Islet of Langerhans (tissue), 1 donor: Measurements from ENCODE around the gene UGT3A1.
"Not testable (repeated sequence)": the region's sequence is repeated elsewhere in the genome, so short reads cannot be mapped to it uniquely, and the experiment has no call there.

Experiments
- FAIRE-seq: peaks from one replicate; lab custom pipeline; 2011; peaks lifted over from hg19 to GRCh38; lab: Jason Lieb, UNC

The UGT3A1 gene

DNA sequence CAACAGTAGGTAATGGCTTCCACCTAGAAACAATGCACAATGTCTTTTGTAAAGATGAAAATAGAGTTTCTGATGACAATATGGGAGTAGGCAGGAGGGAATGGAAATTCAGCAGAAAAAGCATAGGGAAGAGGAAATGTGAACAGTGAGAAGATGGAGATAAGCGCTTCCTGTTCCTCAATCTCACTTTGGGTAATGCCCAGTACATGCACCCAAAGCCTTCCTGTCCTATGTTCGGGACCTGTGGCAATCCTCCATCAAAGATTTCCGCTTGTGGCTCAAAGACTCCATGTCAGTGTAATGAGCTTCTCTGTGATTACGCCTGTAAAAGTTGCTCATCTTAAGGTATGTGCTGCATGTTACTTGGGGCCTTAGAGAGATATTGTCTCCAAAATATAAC is 2.7 kb downstream of the UGT3A1 start:
- no peak for FAIRE-seq

DNA sequence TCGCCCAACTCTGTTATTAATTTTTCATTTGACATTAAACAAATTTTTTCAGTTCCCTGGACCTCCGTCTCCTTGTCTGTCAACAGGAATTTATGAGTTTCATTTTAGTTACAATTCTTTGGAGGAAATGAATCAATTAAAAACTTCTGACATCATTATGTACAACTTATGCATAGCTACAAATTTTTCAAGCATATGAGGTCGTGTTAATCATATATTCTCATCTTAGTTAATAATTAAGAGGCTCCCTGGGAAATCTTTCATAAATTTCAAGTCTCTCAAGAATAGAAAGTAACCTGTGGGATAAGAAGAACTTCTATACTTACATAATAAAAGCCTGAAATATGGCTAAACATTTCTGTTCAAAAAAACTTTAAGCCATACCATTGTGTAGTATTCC is 3.4 kb downstream of the UGT3A1 start:
- FAIRE-seq = no peak

DNA sequence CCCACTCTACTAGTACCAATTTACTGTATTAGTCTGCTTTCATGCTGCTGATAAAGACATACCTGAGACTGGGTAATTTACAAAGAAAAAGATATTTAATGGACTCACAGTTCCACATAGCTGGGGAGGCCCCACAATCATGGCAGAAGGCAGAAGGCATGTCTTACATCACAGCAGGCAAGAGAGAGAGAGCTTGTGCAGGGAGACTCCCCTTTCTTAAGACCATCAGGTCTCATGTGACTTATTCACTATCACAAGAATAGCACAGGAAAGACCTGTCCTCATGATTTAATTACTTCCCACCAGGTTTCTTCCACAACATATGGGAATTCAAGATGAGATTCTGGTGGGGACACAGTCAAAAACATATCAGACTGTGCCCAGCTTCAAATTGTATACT is 11.5 kb downstream of the UGT3A1 start:
- FAIRE-seq = no peak

DNA sequence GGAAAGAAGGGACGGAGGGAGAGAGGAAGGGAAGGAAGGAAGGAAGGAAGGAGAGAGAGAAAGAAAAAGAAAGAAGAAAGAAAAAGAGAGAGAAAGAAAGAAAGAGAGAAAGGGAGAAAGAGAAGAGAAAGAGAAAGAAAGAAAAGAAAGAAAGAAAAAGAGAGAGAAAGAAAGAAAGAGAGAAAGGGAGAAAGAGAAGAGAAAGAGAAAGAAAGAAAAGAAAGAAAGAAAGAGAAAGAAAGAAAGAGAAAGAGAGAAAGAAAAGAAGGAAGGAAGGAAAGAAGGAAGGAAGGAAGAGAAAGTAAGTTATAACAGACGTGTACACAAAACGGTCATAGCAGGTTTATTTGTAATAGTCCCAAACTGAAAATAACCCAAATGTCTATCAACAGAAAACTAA is 14.3 kb downstream of the UGT3A1 start:
- FAIRE-seq = not testable (repeated sequence)

DNA sequence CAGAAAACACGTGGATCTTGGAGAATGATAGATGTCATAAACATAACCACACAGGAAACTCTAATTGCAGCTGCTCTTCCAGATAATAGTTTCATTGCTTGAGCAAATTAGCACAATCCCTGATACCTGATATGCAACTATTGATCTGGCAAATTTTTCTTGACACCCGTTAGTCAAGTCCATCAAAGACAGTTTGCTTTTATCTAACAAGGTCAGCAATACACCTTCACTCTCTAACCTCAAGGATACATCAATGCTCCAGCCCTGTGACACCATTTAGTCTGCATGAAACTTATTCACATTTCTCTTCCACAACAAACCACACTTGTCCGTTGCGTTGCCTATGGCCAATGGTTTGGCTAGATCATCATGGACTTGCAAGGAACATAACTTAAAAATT is 16.6 kb downstream of the UGT3A1 start:
- no peak for FAIRE-seq

DNA sequence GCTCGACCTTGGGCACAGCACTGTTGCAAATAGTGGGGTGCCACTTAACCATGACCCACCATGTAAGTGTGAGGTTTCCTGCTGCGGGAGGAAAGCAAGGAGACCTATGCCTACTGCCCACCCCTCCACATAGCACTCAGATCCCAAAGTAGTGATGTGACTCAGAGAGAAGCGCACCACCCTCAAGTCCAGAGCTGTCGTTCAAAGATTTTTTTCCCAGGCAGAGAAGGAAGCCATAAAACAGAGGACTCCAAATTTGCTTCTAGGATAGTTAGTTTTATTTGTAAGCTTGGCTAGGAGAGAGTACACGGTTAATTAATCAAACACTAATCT is 19.3 kb downstream of the UGT3A1 start:
- FAIRE-seq = no peak

DNA sequence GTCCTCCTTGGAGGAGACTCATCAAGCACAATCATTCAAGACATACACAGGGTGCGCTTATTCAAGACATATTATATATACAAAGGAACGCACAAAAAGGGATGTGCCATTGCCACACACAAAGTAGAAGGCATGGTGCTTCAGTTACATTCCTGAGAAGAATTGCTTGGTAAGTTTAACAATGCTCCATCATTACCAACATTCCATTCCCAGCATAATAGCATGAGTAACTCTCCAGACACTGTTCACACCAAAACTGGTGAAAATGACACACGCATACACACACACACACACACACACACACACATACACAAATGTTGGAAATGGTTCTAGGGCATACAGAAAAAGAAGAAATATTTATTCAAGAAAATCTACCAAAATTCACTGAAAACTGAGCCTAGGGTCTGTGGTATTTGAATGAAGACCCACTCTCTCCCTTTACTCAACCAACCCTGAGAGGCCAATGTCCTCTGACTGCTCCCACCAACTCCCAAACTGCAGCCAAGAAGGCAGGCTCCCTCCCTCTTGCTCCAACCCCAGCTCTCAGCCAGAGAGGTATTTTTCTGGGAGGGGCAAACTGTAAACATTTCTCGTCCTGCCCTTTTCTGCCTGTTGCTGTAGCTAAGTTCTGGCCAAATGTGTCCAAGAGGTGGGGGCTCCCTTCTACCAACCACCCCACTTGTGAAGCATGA is 19.9 kb downstream of the UGT3A1 start:
- no peak for FAIRE-seq

DNA sequence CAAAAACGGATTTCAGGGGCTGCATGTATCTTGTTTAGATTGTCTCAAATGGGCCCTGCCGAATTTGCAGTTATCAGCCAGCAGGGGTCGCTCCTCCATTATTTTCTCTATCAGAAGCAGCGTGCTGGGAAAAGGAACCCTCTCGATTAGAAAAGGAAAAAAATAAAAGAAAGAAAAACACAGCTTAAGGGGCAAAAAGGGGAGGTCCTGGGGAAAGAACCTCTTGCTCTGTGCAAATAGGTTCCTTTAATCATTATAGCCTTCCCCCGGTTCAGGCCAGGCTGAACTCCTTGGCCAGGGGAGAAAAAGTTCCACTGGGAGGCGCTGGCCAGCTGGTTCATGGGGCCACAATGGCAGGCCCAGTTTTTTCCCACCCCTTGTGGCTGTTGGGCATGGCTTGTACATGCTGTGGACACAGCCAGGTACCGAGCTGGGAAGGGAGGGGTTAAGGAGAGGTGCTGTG is 27.8 kb downstream of the UGT3A1 start:
- FAIRE-seq = no peak

DNA sequence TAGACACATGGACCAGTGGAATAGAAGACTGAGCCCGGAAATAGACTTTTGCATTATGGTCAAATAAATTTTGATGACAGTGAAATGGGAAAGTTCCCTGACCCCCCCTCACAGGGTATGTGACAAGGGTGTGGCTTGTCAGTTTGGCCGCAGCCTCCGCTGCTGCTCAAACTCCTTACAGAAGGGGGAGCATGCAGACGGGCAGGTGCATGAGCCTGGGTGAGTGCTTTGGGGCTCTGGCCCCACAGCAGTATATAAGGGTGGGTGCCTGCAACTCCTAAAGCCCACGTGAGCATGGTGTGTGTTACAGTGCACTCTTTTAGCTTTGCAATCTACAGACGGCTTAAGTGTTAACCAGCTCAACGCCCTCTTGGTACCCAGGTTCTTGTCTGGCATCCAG is 30.9 kb downstream of the UGT3A1 start:
- no peak for FAIRE-seq

DNA sequence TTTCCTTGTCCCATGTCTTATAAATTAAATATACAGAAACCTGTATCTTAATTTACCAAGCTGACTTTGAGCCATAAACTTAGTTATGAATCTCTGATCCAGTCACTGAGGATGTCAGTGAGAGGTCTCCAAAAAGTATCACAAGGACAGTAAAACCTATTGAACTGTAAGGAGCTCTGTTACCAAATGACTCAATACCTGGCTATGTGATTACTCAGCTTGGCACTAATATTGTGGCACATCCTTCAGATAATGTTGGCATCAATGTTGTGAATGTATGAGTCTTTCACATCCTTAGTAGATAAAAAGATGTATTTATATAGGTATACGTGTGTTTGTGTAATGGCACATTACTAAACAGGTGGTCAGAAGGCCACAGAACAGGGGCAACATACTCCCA is 34.8 kb downstream of the UGT3A1 start:
- FAIRE-seq = no peak

DNA sequence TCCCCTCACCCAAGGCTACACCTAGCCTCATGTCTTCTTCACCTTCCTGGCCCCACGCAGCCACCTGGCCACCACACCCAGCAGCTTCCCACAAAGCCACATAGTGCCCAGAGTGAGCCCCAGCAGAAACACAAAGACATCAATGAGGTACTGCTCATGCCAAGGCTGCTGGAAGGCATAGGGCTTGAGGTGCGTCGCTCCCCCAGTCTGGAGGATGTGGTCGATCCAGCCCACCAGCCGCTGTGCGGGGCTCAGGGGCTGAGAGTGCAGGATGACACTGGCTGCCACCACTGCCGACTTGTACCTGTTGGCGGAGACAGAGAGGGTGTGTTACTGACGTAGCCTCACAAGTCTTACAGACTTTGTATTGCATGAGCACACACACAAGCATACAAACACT is 37.0 kb downstream of the UGT3A1 start:
- FAIRE-seq = no peak

DNA sequence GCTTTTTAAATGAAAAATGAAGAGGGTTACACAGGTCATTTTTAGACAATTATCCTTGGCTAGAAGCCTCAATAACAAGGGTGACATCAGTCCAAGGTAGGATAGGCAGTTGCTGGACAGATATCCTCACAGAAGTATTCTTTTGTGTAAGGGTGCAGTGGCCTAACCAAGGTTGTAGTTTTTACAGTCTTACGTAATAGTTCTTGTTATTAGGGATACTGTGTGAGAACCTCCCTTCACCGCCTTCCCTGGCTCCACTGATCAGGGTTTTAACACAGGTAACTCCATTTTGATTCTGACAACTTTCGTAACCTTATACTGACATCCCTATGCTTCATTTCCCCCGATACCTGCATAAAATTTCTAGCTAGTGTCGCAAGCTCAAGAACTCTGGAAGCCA is 44.1 kb downstream of the UGT3A1 start:
- FAIRE-seq = no peak

DNA sequence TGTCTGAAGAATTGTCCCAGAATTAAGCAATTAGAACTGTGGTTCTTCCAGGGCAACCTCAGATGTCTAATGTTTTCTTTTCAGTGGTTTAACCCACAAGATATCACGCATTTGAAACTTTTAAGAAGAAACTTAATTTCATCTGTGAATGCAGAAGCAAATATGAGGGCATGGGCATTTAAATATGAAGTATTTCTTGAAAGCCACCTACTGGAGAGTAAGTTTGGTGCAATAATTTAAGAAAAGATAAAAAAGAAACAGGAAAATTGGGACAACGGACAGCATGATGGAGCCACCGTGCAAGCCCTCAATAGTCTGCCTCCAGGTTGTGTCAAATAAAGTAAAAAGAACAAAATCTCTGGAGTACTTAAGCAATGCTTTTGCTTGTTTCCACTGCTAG is 51.6 kb downstream of the UGT3A1 start:
- FAIRE-seq = no peak

DNA sequence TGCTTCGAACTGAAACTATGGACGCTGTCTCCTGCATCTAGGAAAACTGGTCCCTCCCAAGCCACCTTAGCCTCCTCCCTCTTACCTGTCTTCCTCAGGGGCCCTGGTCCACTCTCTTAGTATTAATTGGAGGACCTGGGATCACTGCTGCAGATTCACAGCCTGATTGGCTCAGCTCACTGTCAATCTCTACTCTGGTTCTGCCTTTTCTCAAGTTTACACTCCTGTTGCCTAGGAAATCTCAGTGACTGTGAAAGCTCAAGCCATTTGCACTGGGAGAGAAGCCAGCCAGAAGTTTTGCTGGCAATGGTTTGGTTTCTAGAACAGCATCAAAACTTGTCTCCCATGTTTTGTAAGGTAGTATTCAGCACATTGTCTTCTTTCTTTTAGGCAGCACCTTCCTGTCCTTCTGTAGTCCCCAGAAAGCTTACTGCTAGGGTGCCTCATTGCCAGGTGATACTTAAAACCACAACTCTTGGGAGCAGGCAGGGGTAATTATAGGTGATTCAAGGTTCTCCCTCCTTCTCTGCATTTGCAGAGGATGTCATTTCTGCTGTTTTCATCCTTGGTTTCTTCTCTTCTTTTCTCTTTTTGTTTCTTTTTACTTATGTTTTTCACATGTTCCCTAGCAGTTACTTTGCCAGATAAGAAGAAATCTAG is 52.5 kb downstream of the UGT3A1 start, which contains the start of gene CAPSL:
Gene CAPSL (minus strand): TSS at position 55 of the 660 bp plus-strand sequence. CDS start 17,502 bp downstream, outside the sequence.
- peak; percentile 97 for FAIRE-seq

DNA sequence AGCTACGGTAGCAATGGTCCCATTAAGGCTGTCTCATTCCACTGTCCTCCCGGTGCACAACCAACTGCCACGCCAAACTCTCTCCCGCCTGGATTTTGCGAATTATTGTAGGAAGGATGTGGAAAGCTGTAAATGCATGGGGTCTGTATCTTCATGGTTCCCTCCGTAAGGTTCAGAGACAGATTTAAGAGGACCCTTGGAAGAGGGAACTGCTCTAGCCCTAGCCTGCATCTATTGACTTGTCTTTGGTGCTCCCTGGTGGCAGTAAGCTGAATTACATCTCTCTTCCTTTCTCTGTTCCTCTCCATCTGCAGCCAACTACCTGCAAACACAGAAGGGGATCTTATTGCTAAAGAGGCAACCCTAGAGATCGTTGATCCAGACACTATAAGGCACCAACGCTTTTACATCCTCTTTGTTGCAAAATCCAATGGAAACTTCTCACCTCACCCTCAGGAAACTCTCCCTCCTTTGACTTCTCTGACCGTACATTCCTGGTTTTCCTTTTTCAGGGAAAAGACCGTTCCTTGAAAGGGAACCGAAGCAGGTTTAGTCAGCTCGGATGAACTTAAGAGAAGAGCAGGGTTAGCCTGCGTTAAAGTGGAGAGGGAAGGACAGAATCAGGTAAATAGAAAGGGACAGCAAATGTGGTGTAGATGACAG is 64.7 kb downstream of the UGT3A1 start:
- peak; percentile 82 for FAIRE-seq

DNA sequence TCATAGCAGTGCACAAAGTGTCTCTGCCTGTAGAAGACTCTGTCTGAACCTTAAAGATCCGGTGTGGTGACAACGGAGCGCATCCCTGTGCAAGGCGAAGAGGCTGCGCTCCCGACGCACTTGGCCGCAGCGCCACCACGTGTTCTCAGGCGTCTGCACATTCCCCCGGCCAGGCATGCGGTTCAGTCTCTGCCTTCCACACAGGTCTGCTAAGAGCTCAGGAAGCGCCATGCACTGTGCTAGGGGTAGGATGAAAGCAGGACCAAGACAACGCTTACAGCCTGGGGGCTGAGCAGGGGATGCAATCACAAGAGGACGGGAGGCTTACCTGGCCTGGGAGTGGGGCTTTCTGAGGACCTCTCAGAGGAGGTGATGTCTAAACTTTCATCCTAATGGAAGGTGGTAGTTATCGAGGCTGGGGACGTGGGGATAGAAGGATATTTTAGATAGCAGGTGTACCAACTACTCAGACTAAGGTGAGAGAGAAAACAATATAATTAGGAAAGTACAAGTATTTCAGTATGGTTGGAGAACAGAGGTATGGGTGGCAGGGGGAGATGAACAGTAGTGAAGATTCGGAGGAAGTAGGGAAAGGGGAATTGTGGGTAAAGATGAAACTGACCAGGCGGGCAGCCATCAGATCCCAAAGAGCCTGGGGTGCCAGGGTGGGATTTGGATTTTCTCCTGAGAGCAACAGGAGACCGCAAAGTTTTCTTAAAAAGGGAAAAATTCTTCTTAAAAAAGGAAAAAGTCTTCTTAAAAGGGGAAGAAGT is 66.1 kb downstream of the UGT3A1 start:
- no peak for FAIRE-seq

DNA sequence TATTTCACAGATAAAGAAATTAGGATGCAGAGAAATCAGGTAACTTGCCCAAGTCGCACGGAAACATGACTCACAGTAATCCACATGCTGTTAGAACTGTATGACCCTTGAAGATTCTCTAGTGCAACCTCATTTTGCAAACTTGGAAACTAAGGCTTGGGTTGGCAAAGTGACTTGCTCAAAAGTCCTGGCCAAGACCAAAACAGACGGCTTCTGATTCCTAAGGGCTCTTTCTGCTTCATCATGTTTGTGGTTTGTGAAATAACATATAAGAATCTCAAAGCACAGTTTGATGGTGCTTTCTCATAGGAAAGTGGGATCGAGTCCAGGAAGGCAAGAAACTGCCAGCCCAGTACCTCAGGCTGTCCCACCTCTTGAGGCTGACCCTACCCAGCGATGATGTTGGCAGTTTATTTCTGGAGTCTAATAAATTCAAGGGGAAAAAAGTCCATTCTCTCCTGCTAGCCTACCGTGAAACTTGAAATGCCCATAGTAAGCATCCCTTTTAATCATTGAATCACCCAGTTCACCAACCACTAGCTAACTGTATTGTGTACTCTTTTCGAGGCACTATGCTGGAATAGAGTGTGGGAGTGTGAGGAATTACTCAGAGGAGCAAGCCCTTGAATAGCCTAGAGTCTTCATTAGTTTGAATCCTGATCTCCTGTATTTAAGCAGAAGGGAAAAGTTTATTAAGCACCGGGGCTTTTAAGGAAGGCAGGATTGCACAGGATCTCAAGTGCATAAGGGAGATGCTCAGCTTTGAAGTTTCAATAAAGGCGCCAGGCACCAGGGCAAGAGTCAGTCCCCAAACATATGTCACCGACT is 66.9 kb downstream of the UGT3A1 start:
- no peak for FAIRE-seq

DNA sequence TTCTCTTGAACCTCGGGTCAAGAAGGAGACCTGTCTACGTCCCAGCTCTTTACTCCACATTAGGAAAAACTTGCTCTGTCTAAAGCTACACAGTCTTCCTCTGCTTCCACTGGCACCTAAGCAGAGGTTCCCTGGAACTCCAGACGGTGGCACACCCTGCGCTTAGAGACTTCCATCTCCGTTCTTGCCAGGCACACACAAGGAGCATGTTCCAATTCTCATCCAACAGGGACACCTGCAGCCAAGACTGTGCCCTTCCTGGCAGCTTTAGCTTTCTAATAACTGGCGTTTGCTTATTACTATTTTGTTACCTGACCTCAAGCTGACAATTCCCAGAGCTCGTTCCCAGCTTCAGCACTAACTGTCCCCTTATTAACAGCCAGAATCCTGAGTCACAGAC is 68.7 kb downstream of the UGT3A1 start:
- no peak for FAIRE-seq

DNA sequence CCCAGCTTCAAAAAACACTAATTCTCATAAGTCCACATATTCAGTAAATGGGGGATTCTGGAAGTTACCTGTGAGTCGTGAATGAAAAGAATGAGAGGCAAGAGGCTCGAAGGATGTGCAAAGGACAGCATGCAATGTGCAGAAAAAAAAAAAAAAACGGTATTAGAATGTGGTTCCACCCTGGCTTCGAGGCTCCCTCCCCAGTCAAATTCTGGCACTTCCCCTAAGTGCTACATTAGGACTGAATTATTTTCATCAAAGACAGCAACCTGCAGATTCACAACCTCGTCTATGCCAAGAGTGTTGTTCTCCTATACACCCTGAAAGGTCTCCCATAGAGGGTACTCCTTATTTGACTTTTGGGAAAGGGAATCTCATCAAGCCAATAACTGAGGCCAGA is 69.3 kb downstream of the UGT3A1 start:
- no peak for FAIRE-seq

DNA sequence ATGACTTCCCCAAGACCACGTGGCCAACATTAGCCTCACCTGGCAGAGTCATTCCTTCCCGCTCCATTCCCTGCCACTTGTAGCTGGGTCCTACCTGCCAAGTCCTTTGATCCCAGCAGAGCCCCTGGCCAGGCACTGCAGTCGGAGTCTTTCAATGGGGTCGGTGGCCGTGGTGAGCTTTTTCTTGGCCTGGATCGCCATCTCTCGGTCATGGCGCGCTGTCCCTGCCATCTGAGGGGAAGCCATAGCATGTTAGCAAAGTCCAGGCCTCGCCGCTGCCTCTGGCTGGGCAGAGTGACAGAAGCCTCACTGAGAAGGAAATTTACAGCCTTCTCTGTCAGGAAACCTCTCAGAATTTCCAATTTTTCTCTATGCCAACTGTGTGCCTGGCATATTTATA is 70.3 kb downstream of the UGT3A1 start:
- FAIRE-seq = no peak

DNA sequence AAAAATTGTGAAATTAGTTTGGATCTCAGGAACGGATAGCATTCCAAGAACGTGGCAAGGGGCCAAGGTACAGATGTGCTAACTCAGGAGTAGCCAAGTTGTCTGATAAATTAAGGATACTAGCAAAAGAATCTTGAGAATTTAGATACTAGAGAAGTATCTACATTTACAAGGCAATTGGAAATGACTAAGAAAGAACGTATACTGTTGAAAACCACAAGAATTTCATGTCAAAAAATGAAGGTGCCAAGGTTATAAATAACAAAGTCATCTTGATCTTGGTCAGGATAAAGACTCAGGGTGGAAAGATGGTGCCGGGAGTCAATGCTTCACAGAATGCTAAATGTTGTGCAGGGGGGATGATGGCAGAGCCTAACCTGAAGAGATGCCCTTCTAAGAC is 72.0 kb downstream of the UGT3A1 start:
- no peak for FAIRE-seq

DNA sequence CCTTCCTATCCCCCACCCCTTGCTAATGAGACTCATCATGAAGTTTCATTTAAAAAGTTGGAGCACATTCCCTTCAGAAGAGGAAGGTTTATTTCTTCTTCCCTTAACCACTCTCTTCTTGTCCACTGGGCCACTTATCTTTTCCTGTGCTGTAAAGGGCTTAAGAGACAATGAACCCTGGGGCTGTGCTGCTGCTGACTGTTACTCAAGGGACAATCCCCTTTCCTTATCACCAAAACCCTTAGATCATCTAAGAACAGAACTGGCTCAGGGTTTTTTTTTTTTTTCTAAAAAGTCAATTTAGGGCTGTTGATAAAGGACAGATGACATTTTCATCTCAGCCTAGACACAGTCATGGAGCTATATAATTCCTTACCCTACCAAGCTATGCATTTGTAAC is 82.4 kb downstream of the UGT3A1 start:
- no peak for FAIRE-seq
